OCI-LY3 (cell line): ENCODE results near the gene ORAI3.

ENCODE experiments used
- EZH2phosphoT487 ChIP-seq: fragments of 200-600 bp; shearing (Covaris generic); IDR thresholded peaks from 2 replicates; pipeline ENCODE4 v1.6.1; 2018; ENCODE audit warnings: antibody characterized with exemption, mixed run types, low read depth
- TF ChIP-seq, protein P1 (sequence below): fragments of 200-600, 300-600 bp; sonication (generic); IDR thresholded peaks from 2 replicates; pipeline ENCODE4 v1.5.1; 2014; ENCODE audit warnings: antibody characterized with exemption, low read length, low read depth

DNA sequence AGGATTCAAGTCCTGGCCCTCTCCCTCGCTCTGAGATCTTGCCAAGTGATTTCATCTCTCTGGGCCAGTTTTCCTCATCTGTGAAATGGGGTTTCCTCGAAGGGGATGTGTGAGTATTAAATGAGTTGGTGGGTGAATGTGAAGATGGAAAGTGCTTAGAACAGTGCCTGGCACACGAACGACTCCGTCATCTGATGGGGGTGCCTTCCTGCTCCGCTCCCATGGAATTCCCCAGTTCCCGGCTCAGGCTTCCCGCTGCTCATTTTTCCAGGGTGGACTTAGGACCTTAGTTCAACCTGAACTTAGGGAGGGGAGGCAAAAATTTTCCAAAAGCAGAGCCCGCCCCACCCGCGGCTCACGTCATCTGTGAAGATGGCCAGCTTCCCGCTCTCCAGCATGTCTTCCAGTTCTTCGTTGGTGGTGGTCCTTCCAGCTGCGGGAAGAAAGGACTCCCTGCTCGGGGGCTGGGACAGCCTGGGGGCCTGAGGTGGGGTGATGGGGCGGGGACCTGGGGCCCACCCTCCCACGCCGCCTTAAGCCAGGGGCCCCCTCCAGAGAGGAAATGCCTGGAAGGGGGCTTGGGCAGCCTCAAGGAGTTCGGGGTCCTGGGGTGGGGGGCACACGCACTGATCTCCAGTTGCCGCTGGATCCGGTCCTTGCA lies 47.6 kb downstream of the ORAI3 start:
- TF ChIP-seq, protein P1, sequence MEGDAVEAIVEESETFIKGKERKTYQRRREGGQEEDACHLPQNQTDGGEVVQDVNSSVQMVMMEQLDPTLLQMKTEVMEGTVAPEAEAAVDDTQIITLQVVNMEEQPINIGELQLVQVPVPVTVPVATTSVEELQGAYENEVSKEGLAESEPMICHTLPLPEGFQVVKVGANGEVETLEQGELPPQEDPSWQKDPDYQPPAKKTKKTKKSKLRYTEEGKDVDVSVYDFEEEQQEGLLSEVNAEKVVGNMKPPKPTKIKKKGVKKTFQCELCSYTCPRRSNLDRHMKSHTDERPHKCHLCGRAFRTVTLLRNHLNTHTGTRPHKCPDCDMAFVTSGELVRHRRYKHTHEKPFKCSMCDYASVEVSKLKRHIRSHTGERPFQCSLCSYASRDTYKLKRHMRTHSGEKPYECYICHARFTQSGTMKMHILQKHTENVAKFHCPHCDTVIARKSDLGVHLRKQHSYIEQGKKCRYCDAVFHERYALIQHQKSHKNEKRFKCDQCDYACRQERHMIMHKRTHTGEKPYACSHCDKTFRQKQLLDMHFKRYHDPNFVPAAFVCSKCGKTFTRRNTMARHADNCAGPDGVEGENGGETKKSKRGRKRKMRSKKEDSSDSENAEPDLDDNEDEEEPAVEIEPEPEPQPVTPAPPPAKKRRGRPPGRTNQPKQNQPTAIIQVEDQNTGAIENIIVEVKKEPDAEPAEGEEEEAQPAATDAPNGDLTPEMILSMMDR = no peak
- no peak for TF ChIP-seq EZH2phosphoT487
